ENCODE data around the gene TSPEAR. TPM values are rescaled to one million over a fixed set of nuclear protein-coding genes. Genes with fewer than 3 reads are reported as not detected.

Gene TSPEAR
- total and polyA plus RNA-seq, 3 donors from 2014 or later: 0.53 to 0.62 (median 0.55) TPM

DNA sequence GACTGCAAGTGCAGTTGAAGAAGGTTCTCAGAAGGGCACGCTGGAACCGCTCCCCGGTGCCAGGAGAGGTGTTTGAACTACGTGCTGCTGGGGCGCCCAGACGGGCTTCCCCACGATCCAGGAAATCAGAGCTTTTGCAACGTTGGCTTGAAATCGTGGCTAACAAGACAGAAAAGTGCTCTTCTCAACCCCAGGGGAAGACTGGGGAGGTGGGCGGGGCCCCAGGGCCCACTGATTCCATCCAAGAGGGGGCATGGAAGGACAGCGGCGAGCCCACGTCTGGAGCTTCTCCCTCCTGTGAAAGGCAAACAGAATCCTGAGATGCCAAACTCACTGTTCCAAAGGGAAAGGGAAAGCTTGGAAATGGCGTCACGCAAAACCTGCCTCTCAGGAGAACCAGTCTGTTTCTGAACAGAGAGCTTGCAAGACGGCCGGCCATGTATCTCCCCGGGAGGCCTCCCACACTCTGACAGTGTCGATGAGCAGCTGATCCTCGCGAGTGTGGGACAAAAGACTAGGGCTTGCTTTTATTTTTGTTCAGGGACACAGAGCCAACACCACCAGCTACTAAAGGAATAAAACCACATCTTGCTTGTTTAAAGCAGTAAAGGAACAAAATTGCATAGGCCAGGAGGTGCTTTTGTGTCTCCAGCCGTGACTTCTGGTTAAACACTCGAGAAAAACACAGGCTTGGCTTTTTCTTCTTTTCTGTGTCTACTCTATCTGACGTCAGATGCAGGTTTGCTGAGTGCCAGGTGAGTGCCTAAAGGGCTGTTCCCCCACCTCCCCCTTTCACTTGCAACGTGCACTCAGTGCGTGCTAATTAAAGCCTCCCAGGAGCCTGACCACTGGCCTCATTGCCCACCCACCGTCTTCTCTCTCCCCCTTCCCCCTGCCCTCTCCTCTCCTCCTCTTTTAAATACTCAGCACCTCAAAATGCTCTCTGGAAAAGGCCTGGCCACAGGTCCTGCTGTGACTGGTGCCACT lies 214.5 kb downstream of the TSPEAR start:
- 59 to 63% methylated on average over 27 of the region's 27 CpGs for WGBS, 2 donors
- H3K4me1 ChIP-seq: no peaks in the 10 kb centered on the region
- no peaks in the 10 kb centered on the region for H3K27me3 ChIP-seq
- H3K27ac ChIP-seq: no peak overlapping the region
- intact Hi-C loops (cut with DNase I; ENCODE audit: low total_unique reads): no loop called here
- TF ChIP-seq, protein P1, sequence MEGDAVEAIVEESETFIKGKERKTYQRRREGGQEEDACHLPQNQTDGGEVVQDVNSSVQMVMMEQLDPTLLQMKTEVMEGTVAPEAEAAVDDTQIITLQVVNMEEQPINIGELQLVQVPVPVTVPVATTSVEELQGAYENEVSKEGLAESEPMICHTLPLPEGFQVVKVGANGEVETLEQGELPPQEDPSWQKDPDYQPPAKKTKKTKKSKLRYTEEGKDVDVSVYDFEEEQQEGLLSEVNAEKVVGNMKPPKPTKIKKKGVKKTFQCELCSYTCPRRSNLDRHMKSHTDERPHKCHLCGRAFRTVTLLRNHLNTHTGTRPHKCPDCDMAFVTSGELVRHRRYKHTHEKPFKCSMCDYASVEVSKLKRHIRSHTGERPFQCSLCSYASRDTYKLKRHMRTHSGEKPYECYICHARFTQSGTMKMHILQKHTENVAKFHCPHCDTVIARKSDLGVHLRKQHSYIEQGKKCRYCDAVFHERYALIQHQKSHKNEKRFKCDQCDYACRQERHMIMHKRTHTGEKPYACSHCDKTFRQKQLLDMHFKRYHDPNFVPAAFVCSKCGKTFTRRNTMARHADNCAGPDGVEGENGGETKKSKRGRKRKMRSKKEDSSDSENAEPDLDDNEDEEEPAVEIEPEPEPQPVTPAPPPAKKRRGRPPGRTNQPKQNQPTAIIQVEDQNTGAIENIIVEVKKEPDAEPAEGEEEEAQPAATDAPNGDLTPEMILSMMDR (IDR thresholded peaks at IDR 0.05): no peak
- no peak for TF ChIP-seq POLR2A (IDR thresholded peaks at IDR 0.05)
- no peak overlapping the region for H3K4me3 ChIP-seq
- H3K36me3 ChIP-seq (ENCODE audit: low read depth, missing control alignments): no peaks in the 10 kb centered on the region
- no peak for DNase-seq
- H3K9me3 ChIP-seq: no peaks in the 10 kb centered on the region

DNA sequence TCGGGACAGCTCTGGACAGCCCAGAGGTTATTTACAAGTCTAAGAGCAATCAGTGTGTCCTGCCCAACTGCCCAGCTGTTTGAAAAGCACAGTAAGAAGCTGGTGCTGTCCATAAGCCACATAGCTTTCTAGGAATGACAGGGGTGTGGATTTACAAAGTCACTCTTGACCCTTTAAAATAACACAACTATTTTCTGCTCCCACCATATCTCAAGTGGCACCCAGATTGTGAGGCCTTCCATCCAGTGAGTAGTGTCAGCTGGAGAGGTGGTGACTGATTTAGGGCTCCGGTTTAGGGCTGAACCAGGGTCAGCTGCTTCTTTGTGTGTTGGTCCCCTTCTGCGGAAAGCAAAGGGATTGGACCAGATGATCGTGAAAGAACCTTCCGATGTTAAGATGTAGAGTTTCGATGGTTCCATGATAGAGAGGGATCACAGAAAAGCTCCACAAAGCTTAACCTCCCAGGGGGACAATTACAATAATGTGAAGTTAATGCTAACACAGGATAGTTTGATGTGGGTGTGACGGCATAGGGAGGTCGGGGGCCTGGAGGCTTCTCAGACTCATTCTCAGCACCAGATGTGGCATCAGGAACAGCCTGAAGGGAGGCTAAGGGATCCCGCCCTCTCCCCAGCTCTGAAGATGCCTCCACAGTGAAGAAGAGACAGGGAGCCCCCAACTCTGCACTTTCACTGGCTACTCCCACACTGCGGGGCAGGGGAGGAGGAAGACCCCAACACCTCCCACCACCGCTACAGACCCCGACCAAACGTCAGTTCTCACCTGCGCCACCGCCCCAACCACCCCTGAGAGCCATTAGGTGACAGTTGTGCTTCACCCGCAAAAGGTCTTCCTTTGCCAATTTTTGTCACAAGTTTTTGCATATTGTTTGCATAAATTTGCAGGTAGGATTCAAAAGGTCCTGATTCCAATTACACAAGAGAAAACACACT lies 215.5 kb downstream of the TSPEAR start:
- 87 to 89% methylated on average over 15 to 16 of the region's 16 CpGs for WGBS, 2 donors
- DNase-seq: no peak
- intact Hi-C loops (cut with DNase I; ENCODE audit: low total_unique reads): no loop called here
- H3K27ac ChIP-seq: no peak overlapping the region
- no peaks in the 10 kb centered on the region for H3K27me3 ChIP-seq
- TF ChIP-seq, protein P1 (IDR thresholded peaks at IDR 0.05): no peak
- TF ChIP-seq POLR2A (IDR thresholded peaks at IDR 0.05): no peak
- H3K4me3 ChIP-seq: no peak overlapping the region
- H3K9me3 ChIP-seq: no peaks in the 10 kb centered on the region
- H3K36me3 ChIP-seq (ENCODE audit: low read depth, missing control alignments): no peaks in the 10 kb centered on the region
- H3K4me1 ChIP-seq: no peaks in the 10 kb centered on the region

DNA sequence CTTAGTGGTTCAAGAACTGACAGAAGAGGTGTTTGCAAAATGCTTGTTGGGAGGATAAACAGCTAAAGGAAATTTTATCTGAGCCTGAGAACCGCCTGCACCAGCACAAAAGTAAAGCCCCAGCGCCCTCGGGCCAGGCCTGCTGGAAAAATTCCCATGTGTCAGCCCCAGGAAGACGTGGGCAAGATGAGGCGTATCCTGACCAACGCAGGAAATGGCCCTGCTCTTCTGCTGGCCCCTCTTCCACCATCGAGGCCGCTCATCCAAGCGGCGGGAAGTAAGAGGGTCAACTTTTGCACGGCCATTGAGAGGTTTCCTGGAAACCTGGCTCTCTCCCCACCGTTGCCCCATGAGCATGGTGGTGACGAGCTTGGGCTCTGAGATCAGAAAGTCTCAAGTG lies 216.4 kb downstream of the TSPEAR start:
- DNase-seq: no peak
- H3K27ac ChIP-seq: no peak overlapping the region
- no peak overlapping the region for H3K4me3 ChIP-seq
- WGBS, 2 donors: 93 to 94% methylated on average over 13 of the region's 13 CpGs
- no peaks in the 10 kb centered on the region for H3K4me1 ChIP-seq
- no peaks in the 10 kb centered on the region for H3K9me3 ChIP-seq
- TF ChIP-seq, protein P1 (IDR thresholded peaks at IDR 0.05): no peak
- no peak for TF ChIP-seq POLR2A (IDR thresholded peaks at IDR 0.05)
- intact Hi-C loops (cut with DNase I; ENCODE audit: low total_unique reads): no loop called here
- no peaks in the 10 kb centered on the region for H3K27me3 ChIP-seq
- H3K36me3 ChIP-seq (ENCODE audit: low read depth, missing control alignments): no peaks in the 10 kb centered on the region

DNA sequence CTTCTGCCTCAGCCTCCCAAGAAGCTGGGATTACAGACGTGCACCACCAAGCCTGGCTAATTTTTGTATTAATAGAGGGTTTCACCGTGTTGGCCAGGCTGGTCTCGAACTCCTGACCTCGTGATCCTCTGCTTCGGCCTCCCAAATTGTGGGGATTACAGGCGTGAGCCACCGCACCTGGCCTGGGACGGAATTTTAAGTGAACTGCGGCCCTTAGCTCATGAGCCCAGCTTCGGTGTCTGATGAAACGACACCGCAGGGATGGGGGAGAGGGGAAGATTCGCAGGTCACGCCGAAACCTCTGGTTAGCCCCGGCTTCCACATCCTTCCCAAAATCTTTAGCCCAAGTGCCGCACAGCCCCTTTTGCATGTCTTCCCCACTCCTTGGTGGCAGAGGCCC lies 217.0 kb downstream of the TSPEAR start:
- no peak for TF ChIP-seq POLR2A (IDR thresholded peaks at IDR 0.05)
- TF ChIP-seq, protein P1 (IDR thresholded peaks at IDR 0.05): no peak
- no peaks in the 10 kb centered on the region for H3K4me1 ChIP-seq
- H3K36me3 ChIP-seq (ENCODE audit: low read depth, missing control alignments): no peaks in the 10 kb centered on the region
- no peak overlapping the region for H3K27ac ChIP-seq
- intact Hi-C loops (cut with DNase I; ENCODE audit: low total_unique reads): no loop called here
- WGBS, 2 donors: 92 to 94% methylated on average over 17 of the region's 17 CpGs
- H3K27me3 ChIP-seq: no peaks in the 10 kb centered on the region
- DNase-seq: no peak
- no peaks in the 10 kb centered on the region for H3K9me3 ChIP-seq
- no peak overlapping the region for H3K4me3 ChIP-seq

All from testis (tissue), 3 donors.